Stimulated activated CD8-positive, alpha-beta memory T cell treated with anti-CD3 and anti-CD28 coated beads, Interleukin-7, amount 100 ng/mL, for 48 hours (primary cell): Measurements from ENCODE around the gene RAD51B.
"Not testable (repeated sequence)": the region's sequence is repeated elsewhere in the genome, so short reads cannot be mapped to it uniquely, and the experiment has no call there.

Experiments
- DNase-seq, 2 donors: peaks; one replicate each; pipeline ENCODE4 v3.0.0-alpha.2; 2020; ENCODE audit warnings: low read depth in 1 of 2; ENCODE audit errors: extremely low read depth in 1 of 2

The RAD51B gene

GRCh38 chr14:68106456-68106855 lies 286.9 kb downstream of the RAD51B start:
- no peak for DNase-seq

GRCh38 chr14:68106905-68107304 lies 287.3 kb downstream of the RAD51B start:
- DNase-seq: no peak

GRCh38 chr14:68109132-68109900 lies 289.7 kb downstream of the RAD51B start:
- DNase-seq: no peak

- DNase-seq: no peak
Measured at GRCh38 chr14:68111097-68111852, 291.7 kb downstream of the RAD51B start.

- no peak for DNase-seq
Measured at GRCh38 chr14:68111853-68112270, 292.3 kb downstream of the RAD51B start.

- no peak for DNase-seq
Measured at GRCh38 chr14:68112442-68112841, 292.9 kb downstream of the RAD51B start.

GRCh38 chr14:68113343-68113930 lies 293.9 kb downstream of the RAD51B start:
- DNase-seq: no peak

GRCh38 chr14:68115952-68116351 lies 296.4 kb downstream of the RAD51B start:
- not testable (repeated sequence) for DNase-seq

- no peak for DNase-seq
Measured at GRCh38 chr14:68122651-68123050, 303.1 kb downstream of the RAD51B start.

- no peak for DNase-seq
Measured at GRCh38 chr14:68124050-68124449, 304.5 kb downstream of the RAD51B start.

GRCh38 chr14:68124979-68125731 lies 305.6 kb downstream of the RAD51B start:
- no peak for DNase-seq

GRCh38 chr14:68127166-68127565 lies 307.6 kb downstream of the RAD51B start:
- DNase-seq: no peak

GRCh38 chr14:68131907-68132306 lies 312.3 kb downstream of the RAD51B start:
- DNase-seq: no peak

- no peak for DNase-seq
Measured at GRCh38 chr14:68132563-68133121, 313.1 kb downstream of the RAD51B start.

GRCh38 chr14:68133856-68134255 lies 314.3 kb downstream of the RAD51B start:
- no peak for DNase-seq

- DNase-seq: no peak
Measured at GRCh38 chr14:68135028-68135427, 315.4 kb downstream of the RAD51B start.

GRCh38 chr14:68135566-68135965 lies 316.0 kb downstream of the RAD51B start:
- no peak for DNase-seq

- DNase-seq: no peak
Measured at GRCh38 chr14:68137704-68138619, 318.4 kb downstream of the RAD51B start.

GRCh38 chr14:68139431-68140075 lies 320.0 kb downstream of the RAD51B start:
- DNase-seq: no peak
